GM18498 (cell line): Measurements from ENCODE around the gene RANBP17.

Experiments used
- ATAC-seq: cut with Tn5 transposase; IDR thresholded peaks from one replicate; pipeline ENCODE4 v1.9.1; 2021; ENCODE audit warnings: mild to moderate bottlenecking, moderate library complexity; ENCODE audit not compliant: unreplicated experiment

RANBP17 gene

DNA sequence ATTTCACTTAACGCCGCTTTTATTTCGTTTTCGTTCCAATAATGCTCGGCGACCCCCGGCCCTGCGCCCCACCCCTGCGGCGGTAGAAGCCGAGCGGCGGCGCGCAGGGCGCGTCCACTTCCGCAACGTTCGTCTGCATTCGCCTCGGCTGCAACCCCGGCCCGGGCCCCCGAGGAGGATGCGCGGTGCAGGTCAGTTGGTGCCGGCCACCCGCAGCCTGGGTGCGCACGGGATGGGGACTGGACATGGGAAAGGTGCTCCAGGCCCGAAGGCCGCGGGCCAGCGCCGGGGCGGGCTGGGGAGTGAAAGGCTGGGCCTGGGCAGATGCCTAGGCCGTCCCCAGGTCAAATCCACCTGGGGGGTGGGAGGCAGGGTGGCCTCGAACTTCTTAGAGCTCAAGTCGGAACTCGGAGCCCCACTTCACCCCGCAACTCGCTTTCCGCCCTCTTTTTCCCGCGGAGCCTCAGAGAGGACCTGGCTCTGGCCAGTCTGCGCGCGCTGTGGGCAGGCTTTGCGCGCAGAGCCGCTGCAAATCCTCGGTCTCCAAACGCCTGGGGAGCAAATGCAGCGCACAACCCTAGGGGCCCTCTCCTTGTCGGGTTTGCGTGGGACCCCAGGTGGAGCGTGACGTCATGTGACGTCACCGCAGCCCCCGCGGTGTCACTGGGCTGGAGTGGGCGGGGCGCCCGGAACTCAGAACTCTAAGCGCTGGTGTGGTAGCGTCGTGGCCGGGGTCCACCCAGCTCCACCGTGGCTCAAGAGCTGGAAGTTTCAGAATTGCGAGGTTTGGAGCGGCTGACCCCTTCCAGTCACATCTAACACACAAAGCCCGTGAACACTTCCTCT is 450.5 kb downstream of the RANBP17 start:
- no peak for ATAC-seq

DNA sequence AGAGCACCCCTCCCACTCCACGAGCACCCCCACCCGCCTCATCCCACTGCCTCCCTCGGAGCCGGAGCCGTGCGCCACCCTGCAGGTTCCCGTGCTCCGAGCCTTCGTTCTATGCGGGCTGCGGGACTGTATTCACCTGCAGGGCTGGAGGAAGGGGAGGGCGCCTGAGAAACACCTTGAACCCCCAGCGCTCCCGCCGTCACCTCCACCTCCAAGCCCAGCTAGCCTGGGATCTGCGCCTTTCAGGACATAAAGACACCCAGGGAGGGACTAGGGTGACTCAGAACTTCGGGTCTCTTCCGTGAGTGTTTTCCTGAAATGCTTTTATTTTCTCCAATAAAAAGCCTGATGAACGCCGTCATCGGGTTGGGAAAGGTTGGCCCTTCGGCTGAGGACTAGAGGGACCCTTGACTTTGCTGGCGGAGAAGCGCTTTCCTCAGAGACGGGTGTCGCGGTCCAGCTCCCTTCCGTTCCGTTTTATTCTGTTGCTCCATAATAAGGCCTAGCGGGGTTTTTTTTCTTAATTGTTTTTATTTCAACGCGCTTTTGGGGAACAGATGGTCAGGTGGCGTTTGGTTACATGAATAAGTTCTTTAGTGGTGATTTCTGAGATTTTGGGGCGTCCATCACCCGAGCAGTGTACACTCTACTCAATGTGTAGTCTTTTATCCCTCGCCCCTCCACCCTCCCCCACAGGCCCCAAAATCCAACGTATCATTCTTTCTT is 451.8 kb downstream of the RANBP17 start:
- no peak for ATAC-seq

DNA sequence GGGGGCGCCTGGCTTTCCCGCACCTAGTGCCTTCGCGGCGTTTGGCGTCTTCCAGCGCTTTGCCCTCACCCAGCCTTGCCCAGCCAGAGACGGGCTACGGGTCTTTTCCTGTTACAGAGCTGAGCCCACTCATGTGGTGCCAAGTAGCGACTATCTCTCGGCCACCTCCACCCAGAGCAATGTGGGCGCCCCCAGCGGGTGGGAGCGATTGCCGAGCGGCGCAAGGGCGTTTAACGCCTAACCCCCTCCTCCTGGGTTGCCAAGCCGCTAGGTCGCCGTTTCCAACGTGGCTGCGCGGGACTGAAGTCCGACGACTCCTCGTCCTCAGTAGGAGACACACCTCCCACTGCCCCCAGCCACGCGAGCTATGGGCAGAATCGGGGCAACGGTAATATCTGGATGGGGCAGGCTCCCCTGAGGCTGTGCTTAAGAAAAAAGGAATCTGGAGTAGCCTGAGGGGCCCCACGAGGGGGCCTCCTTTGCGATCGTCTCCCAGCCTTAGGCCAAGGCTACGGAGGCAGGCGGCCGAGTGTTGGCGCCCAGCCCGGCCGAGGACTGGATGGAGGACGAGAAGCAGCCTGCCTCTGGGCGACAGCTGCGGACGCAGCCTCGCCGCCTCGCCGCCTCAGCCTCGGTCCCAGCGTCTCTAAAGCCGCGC is 453.0 kb downstream of the RANBP17 start:
- no peak for ATAC-seq

DNA sequence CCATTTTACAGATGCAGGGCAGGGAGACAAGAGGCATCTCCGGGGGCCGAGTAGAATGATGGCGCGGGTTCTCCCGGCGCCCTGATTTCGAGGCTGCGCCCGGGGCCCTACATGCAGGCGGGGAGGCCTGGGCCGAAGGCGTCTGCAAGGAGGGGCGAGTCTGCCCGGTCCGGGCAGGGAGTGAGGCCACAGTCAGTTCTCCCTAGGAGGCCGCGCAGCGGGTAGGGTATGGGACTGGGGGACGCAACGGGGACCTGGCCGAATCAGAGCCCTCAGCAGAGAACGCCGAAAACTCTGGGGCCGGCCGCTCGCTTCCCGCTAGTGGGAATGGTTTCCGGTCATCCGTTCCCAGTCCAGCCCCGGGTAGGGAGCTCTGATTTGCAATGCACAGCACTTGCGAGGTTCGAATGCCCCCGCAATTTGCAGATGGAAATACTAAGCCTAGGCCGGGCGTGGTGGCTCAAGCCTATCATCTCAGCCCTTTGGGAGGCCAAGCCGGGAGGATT is 453.6 kb downstream of the RANBP17 start:
- no peak for ATAC-seq

DNA sequence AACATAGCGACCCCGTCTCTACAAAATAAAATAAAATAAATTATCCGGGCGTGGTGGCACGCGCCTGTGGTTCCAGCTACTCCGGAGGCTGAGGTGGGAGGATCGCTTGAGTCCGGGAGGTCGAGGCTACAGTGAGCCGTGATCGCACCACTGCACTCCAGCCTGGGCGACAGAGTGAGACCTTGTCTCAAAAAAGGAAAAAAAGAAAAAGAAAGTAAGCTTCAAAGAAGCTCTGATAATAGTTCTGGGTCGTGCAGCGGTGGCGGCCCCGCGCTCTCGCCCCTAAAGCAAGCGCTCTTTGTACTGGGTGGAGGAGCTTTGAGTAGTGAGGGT is 454.1 kb downstream of the RANBP17 start:
- ATAC-seq, result no peak

DNA sequence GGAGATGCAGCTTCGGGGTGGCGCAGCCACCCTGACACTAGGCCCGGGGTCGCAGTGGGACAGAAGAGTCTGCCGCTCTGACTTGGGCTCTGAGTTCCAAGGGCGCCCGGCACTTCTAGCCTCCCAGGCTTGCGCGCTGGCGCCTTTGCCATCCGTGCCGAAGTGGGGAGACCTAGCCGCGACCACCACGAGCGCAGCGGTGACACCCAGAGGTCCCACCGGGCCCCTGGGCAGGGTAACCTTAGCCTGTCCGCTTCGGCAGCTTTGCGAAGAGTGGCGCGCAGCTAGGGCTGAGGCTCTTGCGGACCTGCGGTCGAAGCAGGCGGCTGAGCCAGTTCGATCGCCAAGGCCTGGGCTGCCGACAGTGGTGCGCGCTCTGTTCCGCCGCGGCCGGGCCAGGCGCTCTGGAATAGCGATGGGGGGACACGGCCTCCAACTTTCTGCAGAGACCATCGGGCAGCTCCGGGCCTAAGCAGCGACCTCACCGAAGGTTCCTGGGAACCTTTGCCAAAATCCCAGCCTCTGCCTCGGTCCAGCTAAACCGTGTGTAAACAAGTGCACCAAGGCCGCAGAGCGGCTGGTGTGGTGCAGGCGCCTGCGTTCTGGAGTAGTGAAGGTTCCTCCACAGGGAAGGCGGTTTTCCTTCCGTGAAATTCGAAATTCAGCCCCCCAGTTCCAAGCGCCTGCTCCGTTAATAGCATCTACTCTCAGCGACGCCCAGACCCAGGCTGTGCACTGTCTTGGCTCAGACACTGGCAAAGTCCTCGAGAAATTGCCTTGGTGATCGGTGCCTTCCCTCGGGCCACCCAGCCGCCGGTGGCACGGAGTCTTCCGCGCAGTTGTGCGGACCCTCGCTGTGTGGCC is 454.7 kb downstream of the RANBP17 start:
- no peak for ATAC-seq

DNA sequence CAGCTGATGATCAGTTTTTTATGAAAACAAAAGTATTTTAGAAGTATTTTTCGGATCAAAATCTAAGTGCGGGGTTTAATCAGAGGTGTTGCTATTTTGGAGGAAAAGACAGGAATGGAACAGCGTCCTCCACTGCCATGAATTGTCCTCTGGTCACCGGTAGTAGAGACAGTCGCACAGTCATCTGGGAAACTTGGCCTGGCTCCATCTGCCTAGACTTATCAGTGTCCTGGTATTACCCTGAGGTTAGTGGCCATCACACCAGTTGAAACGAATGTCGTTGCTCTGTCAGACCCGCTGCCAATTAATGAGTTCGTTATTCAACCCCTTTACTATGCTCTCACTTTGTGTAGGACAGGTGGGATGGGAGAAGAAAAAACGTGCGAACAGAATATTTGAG is 455.4 kb downstream of the RANBP17 start:
- ATAC-seq, result no peak

DNA sequence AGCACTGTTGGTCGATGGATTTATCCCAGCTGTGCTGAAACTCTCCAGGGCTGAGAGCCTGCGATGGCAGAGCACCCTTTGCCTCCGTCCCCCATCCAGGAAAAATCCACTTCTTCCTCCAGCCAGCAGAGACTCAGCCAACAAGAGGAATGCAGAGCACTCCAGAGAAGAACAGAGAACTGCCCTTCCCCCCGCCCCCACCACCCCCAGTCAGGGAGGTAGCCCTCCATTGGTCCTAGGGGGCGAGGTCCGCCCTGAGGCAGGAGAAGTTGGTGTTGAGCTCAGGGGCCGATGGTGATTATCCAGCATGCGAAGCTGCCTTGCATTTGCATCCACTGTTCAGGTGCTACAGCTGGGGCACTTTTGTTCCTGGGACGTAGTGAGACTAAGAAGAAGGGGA is 456.2 kb downstream of the RANBP17 start:
- no peak for ATAC-seq

DNA sequence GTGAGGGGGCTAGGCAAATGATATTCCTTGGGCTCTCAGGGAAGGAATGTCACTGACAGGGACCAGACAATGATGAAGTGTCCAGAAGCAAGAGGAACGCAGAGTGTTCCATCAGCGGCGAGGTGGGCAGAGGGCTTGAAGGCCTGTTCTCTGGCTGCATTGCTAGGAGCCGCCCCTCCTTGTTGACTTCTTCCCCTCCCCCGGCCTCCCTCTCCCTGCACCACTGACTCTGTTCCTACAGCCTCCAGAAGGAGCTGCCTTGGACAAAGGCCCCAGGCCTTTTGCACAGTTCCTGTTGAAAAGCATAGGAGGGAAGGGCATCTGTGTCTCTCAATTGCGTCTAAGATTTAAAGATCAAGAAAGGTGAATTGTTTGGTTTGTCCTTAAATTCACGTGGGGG is 459.6 kb downstream of the RANBP17 start:
- ATAC-seq, result no peak

DNA sequence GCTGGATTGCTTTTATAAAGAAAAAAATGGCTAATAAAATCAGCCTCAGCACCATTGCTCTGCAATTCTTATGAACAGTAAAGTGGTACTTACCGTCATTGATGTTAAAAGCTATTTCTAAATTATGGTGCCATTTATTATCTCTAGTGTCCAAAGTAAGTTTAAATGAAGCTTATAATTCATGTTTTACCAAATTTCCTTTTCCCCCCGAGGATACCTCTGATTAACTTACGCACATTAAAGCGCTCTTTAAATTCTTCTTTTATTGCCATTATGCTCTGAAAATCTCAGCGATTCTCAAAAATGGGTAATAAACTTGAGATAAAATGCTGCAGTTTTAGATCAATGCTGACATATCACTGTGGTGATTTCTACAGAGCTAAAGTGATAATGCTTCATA is 460.7 kb downstream of the RANBP17 start:
- no peak for ATAC-seq

DNA sequence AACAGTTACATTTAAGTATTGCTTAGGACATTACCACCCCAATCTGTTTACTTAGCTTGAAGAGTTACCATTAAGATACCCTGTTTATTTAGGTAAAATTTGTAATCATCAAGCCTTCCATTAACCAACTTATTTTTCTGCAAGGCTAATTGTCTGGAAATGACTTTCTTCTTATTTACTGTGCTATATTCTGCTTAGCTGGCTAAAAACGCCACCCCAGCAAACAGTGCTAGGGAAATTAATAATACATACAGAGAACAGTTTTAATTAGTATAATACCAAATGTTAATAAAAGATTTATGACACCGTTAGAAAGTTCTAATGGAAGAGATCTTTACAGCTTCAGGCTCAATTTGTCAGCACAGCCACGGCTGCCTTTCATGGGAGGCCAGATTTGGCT is 461.2 kb downstream of the RANBP17 start:
- ATAC-seq, result no peak

DNA sequence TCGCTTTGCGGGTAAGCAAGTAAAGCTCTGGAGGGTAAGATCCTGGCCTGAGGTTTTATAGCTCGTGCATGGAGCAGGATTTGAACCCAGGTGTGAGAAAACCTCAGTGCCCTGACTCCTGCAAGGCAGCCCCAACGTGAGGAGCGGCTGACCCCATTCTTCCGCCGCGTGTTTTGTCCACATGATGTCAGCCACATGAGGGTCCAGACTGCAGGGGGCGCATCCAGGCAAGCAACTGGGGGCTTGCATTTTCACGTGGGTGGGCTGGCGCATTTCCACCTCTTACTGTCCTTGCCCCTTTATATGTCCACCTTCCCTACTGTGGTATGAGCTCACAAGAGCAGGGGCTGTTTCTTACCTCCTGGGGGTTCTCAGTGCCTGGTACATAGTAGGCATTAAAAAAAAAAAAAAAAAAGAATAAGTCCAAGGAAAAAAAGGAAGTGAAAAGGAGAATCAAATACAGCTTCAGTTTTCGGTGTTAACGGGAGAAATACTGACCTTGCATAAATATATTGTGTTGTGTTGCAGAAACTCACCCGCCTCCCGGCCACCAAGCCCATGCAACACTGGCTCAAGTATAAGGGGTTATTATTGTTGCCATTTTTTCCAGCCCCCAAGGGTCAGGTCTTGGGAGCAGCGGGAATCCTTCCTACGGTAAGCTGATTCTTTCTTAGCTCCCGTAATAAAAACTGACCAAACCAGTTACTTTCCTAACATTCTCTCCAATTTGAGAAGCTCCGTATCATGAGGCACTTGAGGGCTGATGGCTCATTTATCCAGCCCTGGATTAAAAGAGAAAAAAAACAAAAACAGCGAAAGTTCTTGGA is 462.2 kb downstream of the RANBP17 start:
- no peak for ATAC-seq

DNA sequence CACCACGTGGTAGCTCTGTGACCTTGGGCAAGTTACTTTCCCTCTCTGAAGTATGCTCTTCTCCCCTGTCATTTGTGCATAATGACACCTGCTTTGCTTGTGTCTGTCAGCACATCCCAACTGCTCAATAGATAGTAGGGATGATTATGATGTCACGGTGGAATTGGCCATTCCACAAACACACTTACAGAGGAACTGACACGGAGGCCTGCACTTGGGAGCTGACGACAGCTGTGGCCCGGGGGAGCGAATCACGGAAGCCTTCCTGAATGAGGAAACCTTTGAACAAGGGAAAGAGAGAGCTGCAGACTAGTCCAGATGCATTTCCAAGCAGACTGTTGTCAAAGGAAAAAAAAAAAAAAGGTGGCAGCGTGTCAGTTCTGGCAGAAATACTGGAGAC is 468.2 kb downstream of the RANBP17 start:
- no peak for ATAC-seq

DNA sequence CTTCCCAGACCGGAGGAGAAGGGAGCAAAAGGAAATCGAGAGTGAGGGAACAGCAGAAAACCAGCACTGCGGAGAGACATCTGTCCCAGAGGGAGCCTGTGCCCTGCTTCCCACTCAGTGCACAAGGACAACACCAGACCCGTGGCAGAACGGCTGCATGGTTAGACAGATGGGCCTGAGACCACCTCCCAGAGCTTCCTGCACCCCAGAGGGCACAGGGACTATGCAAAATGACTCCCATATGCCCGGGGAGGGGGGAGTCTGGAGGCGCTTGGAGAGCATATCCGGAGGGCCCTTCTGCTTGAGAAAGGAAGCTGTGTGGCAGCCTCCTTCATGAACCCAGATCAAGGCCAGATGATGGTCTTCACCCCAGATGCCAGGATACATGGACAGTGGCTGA is 473.8 kb downstream of the RANBP17 start:
- no peak for ATAC-seq

DNA sequence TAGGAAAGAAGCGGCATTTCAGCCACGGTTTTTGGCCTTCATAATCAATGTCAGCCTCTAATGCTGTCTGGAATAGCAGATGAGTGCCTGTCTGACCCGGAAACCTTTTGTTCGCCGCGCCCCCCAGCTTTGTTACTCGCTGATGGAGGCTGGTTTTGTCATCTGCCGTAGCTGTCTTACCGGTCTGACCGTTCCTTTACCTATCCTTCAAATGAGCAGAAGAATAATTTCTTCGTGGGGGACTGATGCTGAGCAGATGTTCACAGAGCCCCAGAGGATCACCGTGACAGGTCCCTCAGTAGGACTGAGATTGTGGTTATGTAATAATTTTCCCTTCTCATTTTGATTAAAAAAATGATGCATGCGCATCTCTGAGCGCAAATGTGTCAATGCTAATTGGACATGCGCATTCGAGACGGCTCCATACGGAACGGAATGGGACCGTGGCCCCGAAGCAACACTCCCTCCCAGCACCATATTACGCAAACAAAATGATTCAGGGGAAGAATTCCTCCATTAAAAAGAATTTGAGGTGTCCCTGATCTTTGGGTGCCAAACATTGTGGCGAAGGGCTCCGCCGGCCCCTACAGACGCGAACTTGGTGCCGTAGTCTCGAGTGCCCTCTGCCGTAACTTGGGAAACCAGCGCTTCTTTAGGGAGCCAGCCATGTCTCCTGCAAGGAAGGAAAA is 474.8 kb downstream of the RANBP17 start:
- ATAC-seq, result peak; percentile 62

DNA sequence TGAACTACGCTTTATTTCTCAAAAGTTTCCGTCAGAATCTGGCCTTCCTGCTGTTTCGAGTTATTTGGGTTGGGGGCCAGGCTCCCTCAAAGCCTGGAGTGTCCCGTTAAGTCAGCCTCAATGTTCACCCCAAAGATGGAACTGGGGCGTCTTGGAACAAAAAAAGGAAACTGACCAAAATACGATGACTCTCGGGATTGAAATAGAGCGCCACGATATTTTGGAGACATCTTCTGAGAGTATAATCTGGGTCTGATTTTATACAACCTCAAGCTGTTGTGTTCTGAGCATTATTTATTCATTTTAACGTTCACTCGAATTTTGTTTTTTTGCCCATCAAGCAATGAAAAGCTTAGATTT is 475.4 kb downstream of the RANBP17 start:
- ATAC-seq, result no peak

DNA sequence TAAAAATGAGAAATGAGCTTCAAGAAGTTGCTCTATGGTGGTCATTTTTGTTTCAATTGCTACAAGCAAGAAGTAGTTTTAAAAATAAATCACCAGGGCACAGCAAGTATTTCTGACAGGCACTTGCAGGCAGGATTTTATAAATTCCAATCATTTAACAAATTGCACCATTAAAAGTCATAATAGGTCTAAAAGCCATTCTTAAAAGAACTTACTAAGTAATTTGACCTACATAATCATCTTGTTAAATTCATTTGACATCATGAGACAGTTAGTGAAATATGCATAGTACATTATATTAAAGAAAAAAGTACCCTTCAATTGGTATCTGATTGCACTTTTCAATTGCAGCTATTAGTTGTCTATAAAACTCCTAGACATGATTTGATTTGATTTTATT is 478.2 kb downstream of the RANBP17 start:
- no peak for ATAC-seq

DNA sequence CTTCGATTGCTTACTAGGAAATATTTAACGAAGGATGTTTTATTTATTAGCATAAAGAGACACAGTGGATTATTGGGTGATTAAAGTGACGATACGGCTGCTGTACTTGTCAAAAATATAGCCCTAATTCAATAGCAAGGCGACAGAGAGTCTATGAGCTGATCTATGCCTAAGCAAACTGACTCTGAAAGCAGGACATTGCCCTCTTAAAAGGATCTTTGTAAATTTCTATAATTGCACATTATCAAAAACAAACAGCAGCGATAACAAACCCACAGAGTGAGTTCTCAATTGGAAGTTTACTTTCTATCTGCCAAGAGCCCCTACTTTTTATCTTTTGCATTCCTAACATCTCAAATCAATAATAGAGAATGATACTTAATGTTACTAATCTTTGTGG is 478.7 kb downstream of the RANBP17 start:
- no peak for ATAC-seq

DNA sequence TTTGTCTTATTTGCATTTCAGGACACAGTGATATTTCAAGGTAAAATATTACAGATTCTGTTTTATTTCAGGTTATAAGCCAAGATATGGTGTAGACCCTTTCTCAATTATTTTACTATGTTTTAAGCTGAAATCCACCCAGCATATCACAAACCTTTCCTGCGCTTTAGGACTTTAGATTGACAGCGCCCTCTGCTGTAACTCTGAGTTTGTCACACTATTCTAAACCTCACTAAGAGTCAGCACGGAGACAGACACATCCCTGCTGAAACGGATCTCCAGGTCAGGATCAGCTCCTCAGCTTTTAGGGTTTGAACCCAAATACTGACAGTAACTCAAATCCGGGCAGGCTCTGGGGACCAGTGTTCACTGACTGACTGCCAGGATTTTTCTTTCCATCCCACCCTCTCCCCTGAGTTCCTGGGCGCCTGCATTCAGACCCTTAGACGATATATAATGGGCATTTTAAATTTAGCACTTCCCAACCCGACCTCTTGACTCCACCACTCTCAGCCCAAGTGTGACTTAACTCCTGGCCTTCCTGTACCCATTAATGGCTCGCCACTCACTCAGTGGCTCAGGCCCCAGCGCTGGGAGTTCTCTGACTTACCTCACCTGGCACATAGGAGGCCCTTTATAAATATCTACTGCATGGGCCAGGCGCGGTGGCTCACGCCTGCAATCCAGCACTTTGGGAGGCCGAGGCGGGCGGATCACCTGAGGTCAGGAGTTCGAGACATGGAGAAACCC is 480.7 kb downstream of the RANBP17 start:
- peak; percentile 78 for ATAC-seq
